WTC11 (cell line): ENCODE measurements around the gene MBP. TPM values are rescaled to one million over a fixed set of nuclear protein-coding genes. Genes with fewer than 3 reads are reported as not detected.
A peak's percentile ranks its signal among the peaks of the same experiment; 100 is the strongest.

Experiments used
- ATAC-seq: fragments of 200-7000 bp; cut with Tn5 transposase; 2 replicates; pipeline ENCODE4 v1.10.0; 2021; ENCODE audit warnings: mild to moderate bottlenecking, moderate library complexity
- CTCF ChIA-PET: fragments of 300-600 bp; sonication (Branson Sonifier 250); formaldehyde crosslinking; loops from one replicate; lab custom pipeline; 2021; ENCODE audit warnings: antibody characterized with exemption; lab: Charles Lee
- POLR2A ChIA-PET: fragments of 350-600 bp; sonication (Branson Sonifier 250); formaldehyde crosslinking; loops from one replicate; lab custom pipeline; 2021; ENCODE audit warnings: antibody characterized with exemption; lab: Charles Lee
- DNase-seq: peaks from one replicate; pipeline ENCODE4 v3.0.0; 2021; ENCODE audit warnings: low spot score
- H3K27ac Mint-ChIP-seq: 2 replicates; pipeline ENCODE4 v1.8.0; 2021; ENCODE audit warnings: mixed read lengths
- H3K27me3 Mint-ChIP-seq: 2 replicates; pipeline ENCODE4 v1.8.0; 2021; ENCODE audit warnings: low read depth, mild to moderate bottlenecking, moderate library complexity, mixed read lengths
- H3K36me3 Mint-ChIP-seq: 2 replicates; pipeline ENCODE4 v1.8.0; 2021; ENCODE audit warnings: mixed read lengths
- H3K4me1 Mint-ChIP-seq: 2 replicates; pipeline ENCODE4 v1.8.0; 2022; ENCODE audit warnings: mixed read lengths
- H3K4me3 Mint-ChIP-seq: 2 replicates; pipeline ENCODE4 v1.8.0; 2021; ENCODE audit warnings: mild to moderate bottlenecking, moderate library complexity, mixed read lengths
- H3K9me3 Mint-ChIP-seq: 2 replicates; pipeline ENCODE4 v1.8.0; 2021; ENCODE audit warnings: mixed read lengths
- ARID4B ChIP-seq: sonication (generic); formaldehyde crosslinking; IDR thresholded peaks from 2 replicates; pipeline ENCODE4 v1.8.0; 2023; ENCODE audit warnings: missing genetic modification reagents, mild to moderate bottlenecking, borderline replicate concordance
- ATF3 ChIP-seq: sonication (generic); formaldehyde crosslinking; conservative IDR thresholded peaks from 2 replicates; pipeline ENCODE4 v1.8.1; 2022; ENCODE audit warnings: mild to moderate bottlenecking, missing genetic modification reagents
- CTCF ChIP-seq: fragments of 200-600 bp; IDR thresholded peaks from 2 replicates; pipeline ENCODE4 v1.8.0; 2022; ENCODE audit warnings: antibody characterized with exemption
- ELF4 ChIP-seq: sonication (generic); formaldehyde crosslinking; IDR thresholded peaks from 2 replicates; pipeline ENCODE4 v1.8.1; 2022; ENCODE audit warnings: low read depth, mild to moderate bottlenecking, moderate library complexity, missing genetic modification reagents
- EMX1 ChIP-seq: fragments of 250-450 bp; sonication (Bioruptor Pico); IDR thresholded peaks from 2 replicates; pipeline ENCODE4 v1.8.0; 2021; ENCODE audit warnings: mild to moderate bottlenecking
- ESRRA ChIP-seq: sonication (generic); formaldehyde crosslinking; IDR thresholded peaks from 2 replicates; pipeline ENCODE4 v1.8.1; 2022; ENCODE audit warnings: mild to moderate bottlenecking, missing genetic modification reagents, borderline replicate concordance
- FOXP1 ChIP-seq: sonication (generic); formaldehyde crosslinking; IDR thresholded peaks from 2 replicates; pipeline ENCODE4 v1.8.0; 2022; ENCODE audit warnings: missing genetic modification reagents, mild to moderate bottlenecking, moderate library complexity, borderline replicate concordance
- GTF2I ChIP-seq: fragments of 250-450 bp; sonication (Bioruptor Pico); conservative IDR thresholded peaks from 2 replicates; pipeline ENCODE4 v1.4.0; 2021; ENCODE audit warnings: mild to moderate bottlenecking
- KAT7 ChIP-seq: sonication (generic); formaldehyde crosslinking; IDR thresholded peaks from 2 replicates; pipeline ENCODE4 v1.8.1; 2023; ENCODE audit warnings: missing genetic modification reagents, mild to moderate bottlenecking, borderline replicate concordance
- NFE2L1 ChIP-seq: sonication (generic); formaldehyde crosslinking; IDR thresholded peaks from 2 replicates; pipeline ENCODE4 v1.8.1; 2023; ENCODE audit warnings: missing genetic modification reagents
- NR3C1 ChIP-seq: sonication (generic); formaldehyde crosslinking; conservative IDR thresholded peaks from 2 replicates; pipeline ENCODE4 v1.8.1; 2023; ENCODE audit warnings: low read depth, mild to moderate bottlenecking, missing genetic modification reagents
- PRDM15 ChIP-seq: sonication (generic); formaldehyde crosslinking; IDR thresholded peaks from 2 replicates; pipeline ENCODE4 v1.8.0; 2022; ENCODE audit warnings: missing genetic modification reagents
- SOX15 ChIP-seq: fragments of 250-450 bp; sonication (Bioruptor Pico); IDR thresholded peaks from 2 replicates; pipeline ENCODE4 v1.9.0; 2021; ENCODE audit warnings: mild to moderate bottlenecking
- ZNF232 ChIP-seq: sonication (generic); formaldehyde crosslinking; IDR thresholded peaks from 2 replicates; pipeline ENCODE4 v1.8.0; 2022; ENCODE audit warnings: mild to moderate bottlenecking, missing genetic modification reagents
- ZNF512 ChIP-seq: sonication (generic); formaldehyde crosslinking; IDR thresholded peaks from 2 replicates; pipeline ENCODE4 v1.8.1; 2022; ENCODE audit warnings: missing genetic modification reagents, borderline replicate concordance
- ZSCAN18 ChIP-seq: fragments of 250-450 bp; sonication (Bioruptor Pico); IDR thresholded peaks from 2 replicates; pipeline ENCODE4 v2.1.2; 2022; ENCODE audit warnings: mild to moderate bottlenecking, moderate library complexity
- total RNA-seq: library from RNA; stranded (reverse); gene quantifications from 3 replicates; pipeline ENCODE4 v1.2.3, GENCODE V29; 2021

Gene MBP
- total RNA-seq, 1 experiment from 2014 or later: 19.6 TPM

- TF ChIP-seq ARID4B: no peak
- no peak for TF ChIP-seq ESRRA (CRISPR knock-in tag)
- TF ChIP-seq ZNF512 (CRISPR knock-in tag): no peak
- no peak for TF ChIP-seq GTF2I (CRISPR knock-in tag)
- TF ChIP-seq CTCF: no peak
- no peak for TF ChIP-seq FOXP1 (CRISPR knock-in tag)
- no peak for TF ChIP-seq KAT7 (CRISPR knock-in tag)
- TF ChIP-seq ATF3 (CRISPR knock-in tag): no peak
- no peak for TF ChIP-seq SOX15 (CRISPR knock-in tag)
- no peak for TF ChIP-seq NR3C1 (CRISPR knock-in tag)
- no peak for TF ChIP-seq ZNF232 (CRISPR knock-in tag)
- TF ChIP-seq ELF4 (CRISPR knock-in tag): no peak
- no peak for TF ChIP-seq ZSCAN18 (CRISPR knock-in tag)
- no peak for TF ChIP-seq EMX1 (CRISPR knock-in tag)
Observed at GRCh38 chr18:77127769-77128671, 4.6 kb downstream of the MBP start (continued).

GRCh38 chr18:77124452-77124922, 8.1 kb downstream of the MBP start:
- no peak for DNase-seq
- H3K9me3 Mint-ChIP-seq: no peaks in the 10 kb centered on the region
- H3K27me3 Mint-ChIP-seq: no peaks in the 10 kb centered on the region
- CTCF ChIA-PET: interaction anchor here (1.1 to 1.5 kb wide), 2 partner anchors 61 to 83 kb away, joined by 3 to 5 read pairs; no protein-coding TSS in a partner anchor
- no peaks in the 10 kb centered on the region for H3K36me3 Mint-ChIP-seq
- no peak overlapping the region for H3K27ac Mint-ChIP-seq
- peak; percentile 71 for ATAC-seq
- no peak overlapping the region for H3K4me3 Mint-ChIP-seq
- POLR2A ChIA-PET: no interaction called here
- peaks cover 55% of the 10 kb centered on the region for H3K4me1 Mint-ChIP-seq
- TF ChIP-seq NFE2L1 (CRISPR knock-in tag) (no peak), PRDM15 (CRISPR knock-in tag) (peak; percentile 69)
- TF ChIP-seq, all 79 proteins: peak for 1
